KOPT-K1 (cell line): ENCODE measurements around the gene NACAD.

ENCODE experiments used
- H3K27ac ChIP-seq: fragments of 200-600 bp; sonication (generic); 2 replicates; pipeline ENCODE4 v1.5.1; 2016; ENCODE audit warnings: antibody characterized with exemption, mild to moderate bottlenecking, low read depth, low read length; ENCODE audit not compliant: poor library complexity, severe bottlenecking
- H3K36me3 ChIP-seq: fragments of 200-600 bp; sonication (generic); 2 replicates; pipeline ENCODE4 v1.5.1; 2017; ENCODE audit warnings: antibody characterized with exemption, mild to moderate bottlenecking, low read length, moderate library complexity; ENCODE audit not compliant: insufficient read depth
- H3K9me3 ChIP-seq: fragments of 200-600 bp; sonication (generic); 2 replicates; pipeline ENCODE4 v1.5.1; 2017; ENCODE audit warnings: antibody characterized with exemption, low read length, mild to moderate bottlenecking; ENCODE audit not compliant: insufficient read depth, poor library complexity, severe bottlenecking

NACAD gene

DNA sequence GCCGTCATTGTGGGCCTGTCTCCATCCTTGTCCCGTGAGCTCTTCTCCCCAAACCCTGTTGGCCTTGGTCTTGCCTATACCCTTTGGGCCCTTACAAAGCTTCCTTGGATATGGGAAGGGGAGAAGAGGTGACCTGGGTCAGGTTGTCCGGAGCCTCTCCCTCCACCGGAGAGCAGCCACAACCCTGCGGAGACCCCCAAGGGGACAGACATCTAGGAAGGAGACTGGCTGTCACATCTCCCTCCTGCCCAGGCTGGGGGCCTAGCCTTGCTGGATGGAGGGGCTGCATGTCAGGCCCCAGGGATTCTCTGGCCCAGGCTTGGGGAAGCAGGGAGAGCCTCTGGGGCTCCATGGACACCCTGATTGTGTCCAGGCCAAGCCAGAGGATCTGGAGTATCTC, 11.8 kb downstream of the NACAD start:
- H3K36me3 ChIP-seq, result peaks cover 65% of the 10 kb centered on the region
- H3K9me3 ChIP-seq, result no peaks in the 10 kb centered on the region
- no peak overlapping the region for H3K27ac ChIP-seq

GRCh38 chr7:45075871-45076796, 12.6 kb downstream of the NACAD start:
- Histone ChIP-seq H3K9me3 (no peaks in the 10 kb centered on the region), H3K27ac (no peak overlapping the region), H3K36me3 (peaks cover 73% of the 10 kb centered on the region)

DNA sequence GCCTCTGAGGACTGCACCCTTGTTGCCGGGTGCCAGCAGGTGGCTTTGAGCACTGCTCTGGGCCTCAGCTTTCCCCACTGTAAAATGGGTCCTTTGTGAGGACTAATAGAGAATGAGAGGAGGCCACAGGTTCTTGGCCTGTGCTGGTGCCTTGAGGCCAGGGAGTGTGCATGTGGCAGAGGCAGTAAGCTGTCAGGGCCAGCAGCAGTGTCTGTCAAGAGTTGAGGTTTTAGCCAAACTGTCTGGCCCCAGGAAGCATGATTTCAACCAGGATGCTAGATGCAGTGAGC, 13.5 kb downstream of the NACAD start:
- peaks cover 82% of the 10 kb centered on the region for H3K36me3 ChIP-seq
- no peaks in the 10 kb centered on the region for H3K9me3 ChIP-seq
- H3K27ac ChIP-seq, result no peak overlapping the region

- no peak overlapping the region for H3K27ac ChIP-seq
- peaks cover 87% of the 10 kb centered on the region for H3K36me3 ChIP-seq
- no peaks in the 10 kb centered on the region for H3K9me3 ChIP-seq
These were observed 14.0 kb downstream of the NACAD start for GRCh38 chr7:45074528-45075354.

DNA sequence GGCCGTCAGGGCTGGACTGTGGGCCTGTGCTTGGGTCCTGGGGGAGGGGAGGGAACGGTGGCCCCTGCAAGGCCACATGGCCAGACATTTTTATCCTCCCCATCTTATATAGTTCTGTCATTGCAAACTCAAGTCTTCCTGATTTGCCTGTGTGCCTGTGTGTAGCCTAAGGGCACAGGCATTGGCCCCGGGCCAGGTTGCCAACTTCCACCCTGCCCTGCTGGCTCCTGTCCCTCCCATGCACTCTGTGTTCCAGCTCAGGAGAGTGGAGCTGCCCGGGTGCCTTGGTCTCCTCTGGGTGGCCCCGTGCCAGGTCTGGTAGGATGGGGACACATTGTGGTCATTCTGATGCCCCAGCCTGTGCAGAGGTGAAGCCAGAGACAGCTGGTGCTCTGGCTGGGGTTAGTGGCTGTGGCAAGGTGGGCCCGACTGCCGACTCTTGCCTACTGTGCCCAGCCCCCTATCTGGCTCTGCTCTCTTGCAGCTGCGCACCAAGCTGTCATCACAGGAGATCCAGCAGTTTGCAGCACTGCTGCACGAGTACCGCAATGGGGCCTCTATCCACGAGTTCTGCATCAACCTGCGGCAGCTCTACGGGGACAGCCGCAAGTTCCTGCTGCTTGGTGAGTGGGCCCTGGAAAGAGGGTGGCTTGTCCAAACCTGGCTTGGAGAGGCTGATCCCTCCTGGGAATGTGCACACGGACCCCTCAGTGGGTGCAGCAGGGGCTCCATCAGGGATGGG, 14.8 kb downstream of the NACAD start:
- Histone ChIP-seq H3K27ac (no peak overlapping the region), H3K9me3 (no peaks in the 10 kb centered on the region), H3K36me3 (peaks cover 95% of the 10 kb centered on the region)

DNA sequence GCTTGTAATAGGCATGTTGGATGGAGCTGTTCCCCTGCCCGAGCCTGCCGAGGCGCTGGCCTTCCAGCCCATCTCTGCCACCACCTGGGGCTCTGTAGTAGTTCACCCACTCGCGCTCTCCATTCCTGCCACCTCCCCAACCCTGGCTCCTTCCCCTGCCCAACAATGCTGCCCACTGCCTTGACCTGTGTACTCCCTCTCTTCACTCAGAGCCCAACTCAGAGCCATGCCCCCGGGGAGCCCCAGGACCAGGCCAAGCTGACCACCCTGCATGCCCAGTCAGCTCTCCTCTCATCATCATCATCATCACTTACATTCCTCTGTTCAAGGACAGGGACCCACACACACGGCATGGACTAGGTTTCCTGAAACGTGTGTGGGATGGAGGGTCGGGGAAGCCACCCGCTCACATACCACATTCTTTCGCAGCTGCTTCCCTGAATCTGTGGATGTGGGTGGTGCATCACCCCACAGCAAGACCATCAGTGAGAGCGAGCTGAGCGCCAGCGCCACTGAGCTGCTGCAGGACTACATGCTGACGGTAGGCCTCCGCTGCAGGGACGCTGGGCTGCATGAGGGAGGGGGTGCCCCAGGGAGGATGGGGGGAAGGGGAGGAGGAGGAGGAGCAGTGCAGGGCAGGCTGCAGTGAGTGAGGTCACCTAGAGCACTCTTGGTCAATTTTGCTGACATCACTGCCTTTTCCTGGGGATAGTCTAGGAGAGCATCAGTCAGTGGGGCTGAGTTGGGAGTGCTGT, 15.6 kb downstream of the NACAD start:
- Histone ChIP-seq H3K9me3 (no peaks in the 10 kb centered on the region), H3K27ac (no peak overlapping the region), H3K36me3 (peaks cover 100% of the 10 kb centered on the region)

- no peaks in the 10 kb centered on the region for H3K9me3 ChIP-seq
- H3K36me3 ChIP-seq, result peaks cover 100% of the 10 kb centered on the region
- no peak overlapping the region for H3K27ac ChIP-seq
These were observed 16.4 kb downstream of the NACAD start for GRCh38 chr7:45072131-45073030.

- H3K36me3 ChIP-seq, result peaks cover 100% of the 10 kb centered on the region
- H3K27ac ChIP-seq, result no peak overlapping the region
- H3K9me3 ChIP-seq, result no peaks in the 10 kb centered on the region
These were observed 17.2 kb downstream of the NACAD start for GRCh38 chr7:45071528-45071927.

- peaks cover 100% of the 10 kb centered on the region for H3K36me3 ChIP-seq
- H3K27ac ChIP-seq, result no peak overlapping the region
- H3K9me3 ChIP-seq, result no peaks in the 10 kb centered on the region
These were observed 18.5 kb downstream of the NACAD start for GRCh38 chr7:45070254-45070642.

DNA sequence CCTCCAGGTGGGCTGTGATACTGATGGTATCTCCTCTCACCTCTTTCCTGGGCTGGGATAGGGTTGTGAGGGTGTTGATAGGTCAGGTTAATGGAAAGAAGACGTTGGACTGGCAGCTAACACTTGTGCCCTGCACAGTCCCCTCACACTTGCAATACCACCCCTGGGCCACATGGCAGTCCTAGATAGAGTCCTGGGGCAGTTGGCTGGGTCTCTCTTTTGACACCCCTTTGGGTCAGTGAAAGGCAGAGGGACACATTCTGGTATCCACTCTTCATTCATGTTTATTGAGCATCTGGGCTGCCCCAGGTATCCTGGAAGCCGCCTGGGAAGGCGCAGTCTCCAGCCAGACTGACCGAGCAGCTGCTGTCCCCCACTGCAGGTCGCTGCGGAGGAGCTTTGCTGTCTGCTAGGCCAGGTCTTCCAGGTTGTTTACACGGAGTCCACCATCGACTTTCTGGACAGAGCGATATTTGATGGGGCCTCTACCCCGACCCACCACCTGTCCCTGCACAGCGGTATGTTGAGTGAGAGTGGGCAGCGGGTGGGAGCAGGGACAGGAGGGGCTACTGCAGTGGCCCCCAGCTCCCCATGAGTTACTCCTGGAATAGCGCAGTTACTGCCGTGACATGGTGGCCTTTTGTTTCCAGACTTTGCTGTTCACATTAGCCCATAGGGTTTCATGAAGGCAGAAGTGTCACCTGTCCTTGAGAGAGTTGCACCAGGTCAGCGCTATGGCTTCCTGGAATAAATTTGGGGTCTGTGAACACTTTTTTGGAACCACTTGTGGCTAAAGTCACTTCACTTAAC, 19.1 kb downstream of the NACAD start:
- Histone ChIP-seq H3K36me3 (peaks cover 100% of the 10 kb centered on the region), H3K9me3 (no peaks in the 10 kb centered on the region), H3K27ac (no peak overlapping the region)

DNA sequence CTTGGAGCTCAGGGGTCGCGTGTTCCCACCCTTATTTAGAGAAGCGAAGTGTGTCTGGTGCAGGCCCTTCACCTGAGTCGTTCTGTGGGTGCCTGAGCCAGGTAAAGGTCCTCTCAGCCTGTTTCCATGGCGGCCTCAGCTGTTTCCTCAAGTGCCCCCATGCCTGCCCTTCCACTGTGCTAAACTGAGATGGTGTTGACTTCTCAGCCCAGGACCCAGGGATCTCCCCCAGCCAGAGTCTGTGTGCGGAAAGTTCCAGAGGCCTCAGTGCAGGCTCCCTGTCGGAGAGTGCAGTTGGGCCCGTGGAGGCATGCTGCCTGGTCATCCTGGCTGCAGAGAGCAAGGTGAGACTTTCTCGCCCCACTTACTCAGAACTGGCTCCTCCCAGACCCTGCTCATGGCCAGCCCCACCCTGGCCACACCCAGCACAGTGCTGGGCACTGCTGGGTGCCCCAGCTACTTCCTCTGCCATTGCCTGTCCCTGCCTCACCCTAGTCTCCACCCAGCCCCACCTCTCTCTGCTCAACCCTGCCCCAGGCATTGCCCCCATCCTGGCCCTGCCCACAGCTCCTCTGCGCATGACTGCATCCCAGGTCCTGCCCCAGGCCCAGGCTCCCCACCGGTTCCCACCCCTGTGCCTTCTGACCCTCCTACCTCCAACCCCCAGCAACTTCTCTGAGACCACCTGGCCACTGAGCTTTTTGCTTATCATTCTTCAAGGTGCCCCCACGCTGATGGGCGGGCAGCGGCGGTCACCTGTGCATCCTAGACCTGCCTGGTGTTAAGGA, 20.3 kb downstream of the NACAD start:
- Histone ChIP-seq H3K9me3 (no peaks in the 10 kb centered on the region), H3K27ac (no peak overlapping the region), H3K36me3 (peaks cover 100% of the 10 kb centered on the region)

DNA sequence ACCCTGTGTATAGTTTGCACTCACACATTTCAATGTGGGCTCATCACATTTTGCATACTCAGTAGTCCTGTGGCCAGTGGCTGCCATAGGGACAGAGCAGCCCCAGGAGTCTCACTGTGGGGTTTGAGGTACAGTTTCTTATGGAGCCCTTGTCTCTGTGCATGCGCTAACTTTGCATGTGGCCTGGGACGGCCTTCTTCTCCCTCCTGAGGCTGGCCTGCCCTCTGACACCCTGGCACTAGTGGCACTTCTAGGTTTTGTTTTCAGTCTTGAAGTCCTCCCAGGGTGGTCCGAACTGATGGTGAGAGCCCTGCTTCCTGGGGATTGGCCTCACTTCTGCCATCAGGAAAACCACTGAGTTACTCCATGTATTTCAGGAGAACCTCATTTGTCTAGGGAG, 21.2 kb downstream of the NACAD start:
- Histone ChIP-seq H3K27ac (no peak overlapping the region), H3K36me3 (peaks cover 99% of the 10 kb centered on the region), H3K9me3 (no peaks in the 10 kb centered on the region)

GRCh38 chr7:45066409-45066808, 22.4 kb downstream of the NACAD start:
- H3K27ac ChIP-seq, result no peak overlapping the region
- no peaks in the 10 kb centered on the region for H3K9me3 ChIP-seq
- peaks cover 99% of the 10 kb centered on the region for H3K36me3 ChIP-seq
